PC-3 (cell line): ENCODE data around the gene GID4.

ENCODE experiments used
- CTCF ChIP-seq: fragments of 300-600 bp; sonication (generic); conservative IDR thresholded peaks from 2 replicates; pipeline ENCODE4 v1.5.1; 2017; ENCODE audit warnings: antibody characterized with exemption, low read depth, mild to moderate bottlenecking, low read length
- EZH2 ChIP-seq: fragments of 300-600 bp; sonication (generic); IDR thresholded peaks from one replicate; pipeline ENCODE4 v1.6.1; 2017; ENCODE audit warnings: antibody characterized with exemption, mild to moderate bottlenecking, low read length; ENCODE audit not compliant: unreplicated experiment
- EZH2phosphoT487 ChIP-seq: fragments of 300-600 bp; sonication (generic); IDR thresholded peaks from 2 replicates; pipeline ENCODE4 v1.6.1; 2018; ENCODE audit warnings: mild to moderate bottlenecking, antibody characterized with exemption, low read length, borderline replicate concordance

GRCh38 chr17:18107971-18108370 is 68.8 kb downstream of the GID4 start:
- TF ChIP-seq CTCF = no peak
- TF ChIP-seq EZH2phosphoT487 = no peak
- no peak for TF ChIP-seq EZH2
